ENCODE measurements around the gene CPA4.
"Not testable (repeated sequence)": the region's sequence is repeated elsewhere in the genome, so short reads cannot be mapped to it uniquely, and the experiment has no call there.

- TF ChIP-seq CTCF (IDR thresholded peaks at IDR 0.05; ENCODE audit: low read length); EZH2phosphoT487 (IDR thresholded peaks at IDR 0.05; ENCODE audit: low read length); EZH2 (optimal IDR thresholded peaks at IDR 0.05; ENCODE audit: low read depth, low read length): not testable (repeated sequence)
These were observed 46.5 kb upstream of the CPA4 start for GRCh38 chr7:130246491-130246890.

Measured in MM.1S (cell line).